Measurements from ENCODE around the gene C17orf100.

The C17orf100 gene

GRCh38 chr17:6676802-6677157, 25.2 kb downstream of the C17orf100 start:
- no peak for TF ChIP-seq CTCF (IDR thresholded peaks at IDR 0.05)

DNA sequence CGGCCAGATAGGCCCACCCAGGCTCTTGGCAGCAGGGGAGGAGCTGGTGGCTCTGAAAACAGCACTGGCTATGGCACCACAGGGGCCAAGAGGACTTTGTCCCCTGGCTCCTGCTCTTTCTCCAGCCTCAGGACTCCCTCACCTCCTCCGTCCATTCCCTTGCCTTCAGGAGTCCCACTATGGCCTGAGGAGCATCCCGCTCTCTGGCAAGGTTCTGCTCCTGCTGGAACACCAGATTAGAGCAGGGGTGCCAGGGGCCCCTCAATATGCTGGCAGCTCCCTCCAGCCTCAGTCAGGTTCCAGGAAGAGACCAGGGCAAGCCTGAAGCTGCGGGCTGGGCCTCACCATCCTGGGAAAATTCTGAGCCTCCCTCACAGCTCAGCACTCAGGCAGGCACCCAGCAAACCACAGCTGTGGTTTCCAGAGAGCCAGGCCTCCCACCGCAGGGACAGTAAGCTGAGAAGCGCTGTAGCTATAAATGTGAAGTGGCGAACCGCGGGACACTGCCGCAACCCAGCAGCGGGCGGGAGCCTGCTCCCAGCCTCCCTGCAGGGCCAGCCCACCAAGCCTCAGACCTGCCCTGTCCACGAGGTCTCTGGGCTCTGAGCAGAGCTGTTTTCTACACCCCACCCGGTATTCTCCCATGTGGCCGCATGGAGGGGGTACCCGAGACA, 25.7 kb downstream of the C17orf100 start:
- no peak for TF ChIP-seq CTCF (IDR thresholded peaks at IDR 0.05)

DNA sequence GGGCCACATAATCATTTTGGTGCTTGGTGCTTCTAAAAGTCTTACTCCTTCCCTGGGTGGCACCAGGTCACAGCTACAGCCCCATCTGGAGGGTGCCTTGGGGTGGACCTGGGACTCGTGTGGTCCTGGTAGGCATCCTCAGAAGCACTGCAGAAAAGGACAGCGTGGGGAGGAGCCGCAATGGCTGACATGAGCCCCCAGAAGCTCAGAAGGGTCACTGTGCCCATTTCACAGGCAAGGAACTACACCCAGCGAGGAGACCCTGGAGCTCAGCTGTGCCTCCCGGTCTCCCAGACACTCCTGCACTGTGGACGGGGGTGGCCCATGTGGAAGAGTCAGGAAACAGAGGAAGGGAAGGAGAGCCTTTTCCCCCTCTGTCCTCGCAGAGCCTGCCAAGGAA, 26.4 kb downstream of the C17orf100 start:
- TF ChIP-seq CTCF (IDR thresholded peaks at IDR 0.05): no peak

GRCh38 chr17:6679241-6679640, 27.7 kb downstream of the C17orf100 start:
- TF ChIP-seq CTCF (IDR thresholded peaks at IDR 0.05): no peak

- no peak for TF ChIP-seq CTCF (IDR thresholded peaks at IDR 0.05)
Observed at GRCh38 chr17:6681176-6681575, 29.6 kb downstream of the C17orf100 start.

- TF ChIP-seq CTCF (IDR thresholded peaks at IDR 0.05): no peak
Observed at GRCh38 chr17:6681671-6682070, 30.1 kb downstream of the C17orf100 start.

GRCh38 chr17:6682339-6682738, 30.8 kb downstream of the C17orf100 start:
- TF ChIP-seq CTCF (IDR thresholded peaks at IDR 0.05): no peak

Measured in LNCAP (cell line).